Neural progenitor cell (in vitro differentiated cells): ENCODE measurements around the gene EDEM3. TPM values are rescaled to one million over a fixed set of nuclear protein-coding genes. Genes with fewer than 3 reads are reported as not detected.

Experiments
- DNase-seq: peaks from one replicate; pipeline ENCODE4 v3.0.0-alpha.2; 2016; ENCODE audit warnings: low spot score
- H2AFZ ChIP-seq: fragments of 200-600 bp; sonication (generic); replicated peaks from 2 replicates; pipeline ENCODE4 v1.6.1; 2016; ENCODE audit warnings: antibody characterized with exemption
- H3F3A ChIP-seq: fragments of 200-600 bp; sonication (generic); 2 replicates; pipeline ENCODE4 v1.6.1; 2016; ENCODE audit warnings: antibody characterized with exemption, low read depth
- H3K27ac ChIP-seq: fragments of 200-600 bp; sonication (generic); 2 replicates; pipeline ENCODE4 v1.5.1; 2016; ENCODE audit warnings: mild to moderate bottlenecking
- H3K27me3 ChIP-seq: fragments of 200-600 bp; sonication (generic); 2 replicates; pipeline ENCODE4 v1.6.1; 2016; ENCODE audit warnings: mild to moderate bottlenecking, moderate library complexity
- H3K36me3 ChIP-seq: fragments of 200-600 bp; sonication (generic); 2 replicates; pipeline ENCODE4 v1.5.1; 2016
- H3K4me1 ChIP-seq: fragments of 200-600 bp; sonication (generic); 2 replicates; pipeline ENCODE4 v1.6.1; 2016; ENCODE audit warnings: mixed run types
- H3K4me2 ChIP-seq: fragments of 200-600 bp; sonication (generic); 2 replicates; pipeline ENCODE4 v1.6.1; 2016
- H3K4me3 ChIP-seq: fragments of 200-600 bp; sonication (generic); 2 replicates; pipeline ENCODE4 v1.5.1; 2016
- H3K79me2 ChIP-seq: fragments of 200-600 bp; sonication (generic); 2 replicates; pipeline ENCODE4 v1.6.1; 2016; ENCODE audit warnings: low read depth
- H3K9ac ChIP-seq: fragments of 200-600 bp; sonication (generic); 2 replicates; pipeline ENCODE4 v1.6.1; 2016
- H3K9me3 ChIP-seq: fragments of 200-600 bp; sonication (generic); 2 replicates; pipeline ENCODE4 v1.5.1; 2016; ENCODE audit warnings: low read depth
- H4K20me1 ChIP-seq: fragments of 200-600 bp; sonication (generic); 2 replicates; pipeline ENCODE4 v1.6.1; 2016; ENCODE audit warnings: low read depth
- H3K27ac Mint-ChIP-seq: 3 replicates; pipeline ENCODE4 v1.8.0; 2021; ENCODE audit warnings: mixed read lengths
- H3K27me3 Mint-ChIP-seq: 2 replicates; pipeline ENCODE4 v1.8.0; 2022; ENCODE audit warnings: low read depth, mild to moderate bottlenecking, inconsistent platforms, moderate library complexity, mixed read lengths; ENCODE audit not compliant: insufficient read depth
- H3K36me3 Mint-ChIP-seq: 3 replicates; pipeline ENCODE4 v1.8.0; 2021; ENCODE audit warnings: mixed read lengths
- H3K4me1 Mint-ChIP-seq: 3 replicates; pipeline ENCODE4 v1.8.0; 2021; ENCODE audit warnings: mixed read lengths
- H3K4me3 Mint-ChIP-seq: 3 replicates; pipeline ENCODE4 v1.8.0; 2021; ENCODE audit warnings: mild to moderate bottlenecking, moderate library complexity, mixed read lengths
- H3K9me3 Mint-ChIP-seq: 3 replicates; pipeline ENCODE4 v1.8.0; 2020; ENCODE audit warnings: mixed read lengths
- EZH2 ChIP-seq: fragments of 200-600 bp; sonication (generic); IDR thresholded peaks from 2 replicates; pipeline ENCODE4 v1.6.1; 2017; ENCODE audit warnings: antibody characterized with exemption, mild to moderate bottlenecking, moderate library complexity
- EZH2phosphoT487 ChIP-seq: fragments of 200-600 bp; sonication (generic); IDR thresholded peaks from 2 replicates; pipeline ENCODE4 v1.6.1; 2017; ENCODE audit warnings: antibody characterized with exemption
- total RNA-seq: library from RNA; depleted of rRNA; stranded (reverse); fragments of >200 nt; gene quantifications from 2 replicates; pipeline ENCODE4 v1.2.3, GENCODE V29; 2015; ENCODE audit warnings: low replicate concordance
- TF ChIP-seq, protein P1 (sequence below): fragments of 200-600 bp; sonication (generic); IDR thresholded peaks from 2 replicates; pipeline ENCODE4 v1.5.1; 2017; ENCODE audit warnings: antibody characterized with exemption, mild to moderate bottlenecking

Gene EDEM3
- total RNA-seq, 1 donor from 2014 or later: 32.9 TPM

DNA sequence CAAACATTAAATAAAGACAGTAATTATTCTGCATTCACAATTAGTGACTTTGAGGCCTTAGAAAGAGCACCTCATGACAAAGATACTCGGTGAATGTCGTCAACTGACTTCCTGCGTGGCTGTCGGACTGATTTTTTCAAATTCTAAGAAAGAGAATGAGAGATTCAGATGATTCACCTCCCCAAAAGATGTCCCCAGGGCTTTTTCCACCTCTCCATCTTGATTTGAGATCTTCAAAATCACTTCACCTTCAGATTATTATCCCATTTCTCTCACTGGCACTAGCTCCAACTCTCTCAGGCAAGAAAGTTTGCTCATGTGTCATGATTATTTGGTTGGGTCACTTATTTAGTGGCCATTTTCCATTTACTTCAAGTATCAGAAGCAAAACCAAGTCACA, 5.0 kb upstream of the EDEM3 start:
- Mint-ChIP-seq H3K4me3 (no peak overlapping the region), H3K27ac (no peak overlapping the region), H3K9me3 (no peaks in the 10 kb centered on the region), H3K4me1 (peaks cover 6% of the 10 kb centered on the region), H3K27me3 (peaks cover 3% of the 10 kb centered on the region), H3K36me3 (no peaks in the 10 kb centered on the region)
- Histone ChIP-seq H3K9me3 (no peaks in the 10 kb centered on the region), H3K27me3 (peaks cover 16% of the 10 kb centered on the region), H3F3A (peaks cover under 1% of the 10 kb centered on the region), H3K4me2 (no peak overlapping the region), H3K4me3 (no peak overlapping the region), H3K9ac (no peak overlapping the region), H2AFZ (no peak overlapping the region), H3K36me3 (no peaks in the 10 kb centered on the region), H3K4me1 (peaks cover 6% of the 10 kb centered on the region), H3K79me2 (no peaks in the 10 kb centered on the region), H3K27ac (no peak overlapping the region), H4K20me1 (no peaks in the 10 kb centered on the region)
- no peak for DNase-seq
- TF ChIP-seq EZH2: no peak

DNA sequence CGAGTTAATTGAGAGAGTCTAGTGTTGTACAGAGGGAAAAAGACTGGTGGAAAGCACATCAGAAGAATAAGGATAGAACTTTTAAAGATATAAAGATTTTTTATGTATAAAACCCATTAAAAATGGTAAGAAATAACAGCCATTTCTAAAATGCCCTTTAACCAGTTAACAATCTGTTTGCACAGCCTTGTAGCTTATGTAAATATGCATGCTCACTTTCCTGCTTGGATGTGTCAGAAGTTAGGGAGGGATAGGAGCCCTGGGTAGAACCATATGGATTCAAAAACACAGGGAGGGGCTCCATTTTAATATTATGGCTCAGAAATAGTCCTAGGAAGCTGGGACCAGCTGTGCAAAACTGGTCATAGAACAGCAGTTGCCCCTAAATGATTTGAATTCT, 4.5 kb upstream of the EDEM3 start:
- Histone ChIP-seq H3K27ac (no peak overlapping the region), H3K9ac (no peak overlapping the region), H3K4me1 (peaks cover 6% of the 10 kb centered on the region), H3K4me2 (no peak overlapping the region), H3F3A (peaks cover 5% of the 10 kb centered on the region), H3K36me3 (no peaks in the 10 kb centered on the region), H3K4me3 (no peak overlapping the region), H3K9me3 (no peaks in the 10 kb centered on the region), H4K20me1 (peaks cover 2% of the 10 kb centered on the region), H3K27me3 (peaks cover 16% of the 10 kb centered on the region), H2AFZ (no peak overlapping the region), H3K79me2 (no peaks in the 10 kb centered on the region)
- Mint-ChIP-seq H3K4me1 (peaks cover 6% of the 10 kb centered on the region), H3K27ac (no peak overlapping the region), H3K4me3 (no peak overlapping the region), H3K27me3 (peaks cover 3% of the 10 kb centered on the region), H3K36me3 (no peaks in the 10 kb centered on the region), H3K9me3 (no peaks in the 10 kb centered on the region)
- no peak for DNase-seq
- TF ChIP-seq EZH2phosphoT487: no peak
- TF ChIP-seq EZH2: no peak
- TF ChIP-seq, protein P1, sequence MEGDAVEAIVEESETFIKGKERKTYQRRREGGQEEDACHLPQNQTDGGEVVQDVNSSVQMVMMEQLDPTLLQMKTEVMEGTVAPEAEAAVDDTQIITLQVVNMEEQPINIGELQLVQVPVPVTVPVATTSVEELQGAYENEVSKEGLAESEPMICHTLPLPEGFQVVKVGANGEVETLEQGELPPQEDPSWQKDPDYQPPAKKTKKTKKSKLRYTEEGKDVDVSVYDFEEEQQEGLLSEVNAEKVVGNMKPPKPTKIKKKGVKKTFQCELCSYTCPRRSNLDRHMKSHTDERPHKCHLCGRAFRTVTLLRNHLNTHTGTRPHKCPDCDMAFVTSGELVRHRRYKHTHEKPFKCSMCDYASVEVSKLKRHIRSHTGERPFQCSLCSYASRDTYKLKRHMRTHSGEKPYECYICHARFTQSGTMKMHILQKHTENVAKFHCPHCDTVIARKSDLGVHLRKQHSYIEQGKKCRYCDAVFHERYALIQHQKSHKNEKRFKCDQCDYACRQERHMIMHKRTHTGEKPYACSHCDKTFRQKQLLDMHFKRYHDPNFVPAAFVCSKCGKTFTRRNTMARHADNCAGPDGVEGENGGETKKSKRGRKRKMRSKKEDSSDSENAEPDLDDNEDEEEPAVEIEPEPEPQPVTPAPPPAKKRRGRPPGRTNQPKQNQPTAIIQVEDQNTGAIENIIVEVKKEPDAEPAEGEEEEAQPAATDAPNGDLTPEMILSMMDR: no peak

DNA sequence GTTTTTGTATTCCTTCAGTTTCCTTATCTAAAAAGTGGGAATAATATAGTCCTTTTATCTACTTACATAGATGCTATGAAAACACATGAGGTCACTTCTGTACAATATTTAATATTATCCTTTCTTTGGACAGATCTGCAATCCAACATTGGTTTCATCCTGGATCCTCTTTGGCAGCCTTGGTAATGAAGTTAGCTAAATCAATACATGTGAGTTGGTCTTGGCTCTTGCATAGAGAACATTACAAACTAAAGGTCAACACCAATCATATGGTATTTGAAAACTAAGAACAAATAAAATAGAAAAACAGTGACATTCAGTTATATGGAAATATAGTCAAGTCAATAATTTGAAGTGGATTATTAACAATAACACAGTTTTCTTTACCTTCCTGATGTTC, 3.2 kb upstream of the EDEM3 start:
- no peaks in the 10 kb centered on the region for H3K36me3 ChIP-seq
- Mint-ChIP-seq H3K36me3 (no peaks in the 10 kb centered on the region), H3K9me3 (no peaks in the 10 kb centered on the region), H3K27me3 (peaks cover 3% of the 10 kb centered on the region), H3K4me1 (peaks cover 17% of the 10 kb centered on the region), H3K4me3 (no peak overlapping the region), H3K27ac (no peak overlapping the region)
- H3K79me2 ChIP-seq: peaks cover 11% of the 10 kb centered on the region
- no peaks in the 10 kb centered on the region for H3K9me3 ChIP-seq
- H4K20me1 ChIP-seq: peaks cover 13% of the 10 kb centered on the region
- H3K27me3 ChIP-seq: peaks cover 16% of the 10 kb centered on the region
- no peak overlapping the region for H2AFZ ChIP-seq
- DNase-seq: no peak
- H3K4me1 ChIP-seq: peaks cover 14% of the 10 kb centered on the region
- peaks cover 11% of the 10 kb centered on the region for H3F3A ChIP-seq
- H3K4me3 ChIP-seq: no peak overlapping the region
- no peak overlapping the region for H3K4me2 ChIP-seq
- TF ChIP-seq EZH2: no peak
- no peak for TF ChIP-seq EZH2phosphoT487
- TF ChIP-seq, protein P1: no peak
- no peak overlapping the region for H3K9ac ChIP-seq
- no peak overlapping the region for H3K27ac ChIP-seq

DNA sequence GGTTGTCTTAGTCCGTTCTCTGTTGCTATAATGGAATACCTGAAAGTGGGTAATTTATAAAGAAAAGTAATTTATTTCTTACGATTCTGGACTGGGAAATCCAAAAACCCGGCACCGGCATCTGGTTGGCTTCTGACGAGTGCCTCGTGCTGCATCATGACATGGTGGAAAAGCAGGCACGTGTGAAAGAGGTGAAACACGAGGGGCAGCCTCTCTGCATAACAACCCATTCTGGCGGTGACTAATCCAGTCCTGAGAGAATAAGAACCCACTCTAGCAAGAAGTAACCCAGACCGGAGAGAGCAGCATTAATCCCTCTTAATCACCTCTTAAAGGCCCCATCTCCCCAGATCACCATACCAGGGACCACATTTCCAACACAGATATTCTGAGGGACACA, 2.7 kb upstream of the EDEM3 start:
- Histone ChIP-seq H3K9me3 (no peaks in the 10 kb centered on the region), H3K9ac (no peak overlapping the region), H2AFZ (no peak overlapping the region), H3K27me3 (peaks cover 16% of the 10 kb centered on the region), H3F3A (peaks cover 11% of the 10 kb centered on the region), H3K27ac (no peak overlapping the region), H3K79me2 (peaks cover 16% of the 10 kb centered on the region), H4K20me1 (peaks cover 13% of the 10 kb centered on the region), H3K4me1 (peaks cover 14% of the 10 kb centered on the region), H3K4me2 (no peak overlapping the region), H3K36me3 (no peaks in the 10 kb centered on the region), H3K4me3 (no peak overlapping the region)
- TF ChIP-seq EZH2: no peak
- TF ChIP-seq EZH2phosphoT487: no peak
- TF ChIP-seq, protein P1: no peak
- H3K36me3 Mint-ChIP-seq: no peaks in the 10 kb centered on the region
- peaks cover 3% of the 10 kb centered on the region for H3K27me3 Mint-ChIP-seq
- H3K4me3 Mint-ChIP-seq: no peak overlapping the region
- no peaks in the 10 kb centered on the region for H3K9me3 Mint-ChIP-seq
- DNase-seq: peak; percentile 3
- peaks cover 20% of the 10 kb centered on the region for H3K4me1 Mint-ChIP-seq
- H3K27ac Mint-ChIP-seq: no peak overlapping the region
